Astrocyte of the cerebellum (primary cell): Measurements from ENCODE around the gene PATJ.
"Not testable (repeated sequence)": the region's sequence is repeated elsewhere in the genome, so short reads cannot be mapped to it uniquely, and the experiment has no call there.

Source experiments
- DNase-seq: peaks from one replicate; pipeline ENCODE4 v3.0.0-alpha.2; 2011; ENCODE audit warnings: low read depth
- H3K4me3 ChIP-seq: 2 replicates; pipeline ENCODE4 v1.5.1; 2011; ENCODE audit warnings: mild to moderate bottlenecking, low read depth, low read length, moderate library complexity
- in situ Hi-C: cut with HindIII; loops from 2 replicates; pipeline ENCODE4 v1.10.0; 2017; ENCODE audit warnings: low sequenced_read_pairs
- TF ChIP-seq, protein P1 (sequence below): IDR thresholded peaks from 2 replicates; pipeline ENCODE4 v1.5.1; 2012; ENCODE audit warnings: low read length, low read depth, moderate library complexity, mild to moderate bottlenecking; ENCODE audit errors: missing control alignments

Gene PATJ

DNA sequence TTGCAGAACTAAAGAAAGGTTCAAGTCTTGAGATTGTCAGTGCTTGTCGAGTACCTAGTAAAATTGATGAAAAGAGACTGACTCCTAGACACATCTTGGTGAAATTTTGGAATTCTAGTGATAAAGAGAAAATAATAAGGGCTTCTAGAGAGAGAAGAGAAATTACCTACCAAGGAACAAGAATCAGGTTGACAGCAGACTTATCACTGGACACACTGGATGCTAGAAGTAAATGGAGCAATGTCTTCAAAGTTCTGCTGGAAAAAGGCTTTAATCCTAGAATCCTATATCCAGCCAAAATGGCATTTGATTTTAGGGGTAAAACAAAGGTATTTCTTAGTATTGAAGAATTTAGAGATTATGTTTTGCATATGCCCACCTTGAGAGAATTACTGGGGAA is 468.7 kb downstream of the PATJ start:
- TF ChIP-seq, protein P1, sequence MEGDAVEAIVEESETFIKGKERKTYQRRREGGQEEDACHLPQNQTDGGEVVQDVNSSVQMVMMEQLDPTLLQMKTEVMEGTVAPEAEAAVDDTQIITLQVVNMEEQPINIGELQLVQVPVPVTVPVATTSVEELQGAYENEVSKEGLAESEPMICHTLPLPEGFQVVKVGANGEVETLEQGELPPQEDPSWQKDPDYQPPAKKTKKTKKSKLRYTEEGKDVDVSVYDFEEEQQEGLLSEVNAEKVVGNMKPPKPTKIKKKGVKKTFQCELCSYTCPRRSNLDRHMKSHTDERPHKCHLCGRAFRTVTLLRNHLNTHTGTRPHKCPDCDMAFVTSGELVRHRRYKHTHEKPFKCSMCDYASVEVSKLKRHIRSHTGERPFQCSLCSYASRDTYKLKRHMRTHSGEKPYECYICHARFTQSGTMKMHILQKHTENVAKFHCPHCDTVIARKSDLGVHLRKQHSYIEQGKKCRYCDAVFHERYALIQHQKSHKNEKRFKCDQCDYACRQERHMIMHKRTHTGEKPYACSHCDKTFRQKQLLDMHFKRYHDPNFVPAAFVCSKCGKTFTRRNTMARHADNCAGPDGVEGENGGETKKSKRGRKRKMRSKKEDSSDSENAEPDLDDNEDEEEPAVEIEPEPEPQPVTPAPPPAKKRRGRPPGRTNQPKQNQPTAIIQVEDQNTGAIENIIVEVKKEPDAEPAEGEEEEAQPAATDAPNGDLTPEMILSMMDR = no peak
- no peak for DNase-seq
- no peak overlapping the region for H3K4me3 ChIP-seq
- in situ Hi-C loops = no loop called here

DNA sequence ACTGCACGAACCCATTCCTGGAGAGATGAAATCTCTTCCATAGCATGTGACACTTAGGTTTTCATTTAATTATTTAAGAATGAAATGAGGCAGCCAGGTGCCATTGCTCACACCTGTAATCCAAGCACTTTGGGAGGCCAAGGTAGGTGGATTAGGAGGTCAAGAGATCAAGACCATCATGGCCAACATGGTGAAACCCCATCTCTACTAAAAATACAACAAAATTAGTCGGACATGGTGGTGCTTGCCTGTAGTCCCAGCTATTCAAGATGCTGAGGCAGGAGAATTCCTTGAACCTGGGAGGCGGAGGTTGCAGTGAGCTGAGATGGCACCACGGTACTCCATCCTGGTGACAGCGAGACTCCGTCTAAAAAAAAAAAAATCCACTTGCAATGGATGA is 470.1 kb downstream of the PATJ start:
- DNase-seq = no peak
- no peak overlapping the region for H3K4me3 ChIP-seq
- in situ Hi-C loops = no loop called here
- TF ChIP-seq, protein P1 = no peak

- no peak overlapping the region for H3K4me3 ChIP-seq
- TF ChIP-seq, protein P1 = no peak
- in situ Hi-C loops = no loop called here
- DNase-seq = no peak
Observed at GRCh38 chr1:62213075-62213914, 471.0 kb downstream of the PATJ start.

GRCh38 chr1:62218604-62219003 is 476.3 kb downstream of the PATJ start:
- no peak for DNase-seq
- TF ChIP-seq, protein P1 = no peak
- H3K4me3 ChIP-seq = no peak overlapping the region
- in situ Hi-C loops = no loop called here

DNA sequence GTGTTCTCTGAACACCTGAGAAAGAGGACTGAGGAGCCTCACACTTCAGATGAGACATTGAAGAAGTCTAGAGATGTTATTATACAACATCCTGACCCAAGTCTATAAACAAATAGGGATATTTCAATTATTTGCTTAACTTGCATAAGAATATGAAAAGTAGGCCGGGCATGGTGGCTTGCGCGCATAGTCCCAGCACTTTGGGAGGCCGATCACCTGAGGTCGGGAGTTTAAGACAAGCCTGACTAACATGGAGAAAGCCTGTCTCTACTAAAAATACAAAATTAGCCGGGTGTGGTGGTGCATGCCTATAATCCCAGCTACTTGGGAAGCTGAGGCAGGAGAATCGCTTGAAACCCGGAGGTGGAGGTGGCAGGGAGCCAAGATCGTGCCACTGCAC is 478.2 kb downstream of the PATJ start:
- in situ Hi-C loops, H3K4me3 ChIP-seq, DNase-seq: not testable (repeated sequence)

- no peak for DNase-seq
- H3K4me3 ChIP-seq = no peak overlapping the region
- in situ Hi-C loops = no loop called here
- TF ChIP-seq, protein P1 = no peak
Observed at GRCh38 chr1:62221171-62221570, 478.9 kb downstream of the PATJ start.

GRCh38 chr1:62222321-62222720 is 480.0 kb downstream of the PATJ start:
- in situ Hi-C loops = no loop called here
- no peak for DNase-seq
- TF ChIP-seq, protein P1 = no peak
- no peak overlapping the region for H3K4me3 ChIP-seq
